B cell (primary cell): Measurements from ENCODE around the gene ZNF384. TPM values are rescaled to one million over a fixed set of nuclear protein-coding genes. Genes with fewer than 3 reads are reported as not detected.

Source experiments
- ATAC-seq: fragments of 200-7000 bp; cut with Tn5 transposase; one replicate; pipeline ENCODE4 v1.10.0; 2021; ENCODE audit warnings: low read depth, mild to moderate bottlenecking, moderate number of reproducible peaks, moderate library complexity
- CTCF ChIA-PET: fragments of 350-600 bp; sonication (Branson Sonifier 250); formaldehyde crosslinking; loops from one replicate; lab custom pipeline; 2021; ENCODE audit warnings: antibody characterized with exemption, inconsistent platforms; lab: Charles Lee
- POLR2A ChIA-PET: fragments of 350-600 bp; sonication (Branson Sonifier 250); formaldehyde crosslinking; loops from one replicate; lab custom pipeline; 2021; ENCODE audit warnings: antibody characterized with exemption; lab: Charles Lee
- DNase-seq: peaks from one replicate; pipeline ENCODE4 v3.0.0; 2013
- H2AFZ ChIP-seq: 2 replicates; pipeline ENCODE4 v1.6.1; 2012; ENCODE audit warnings: mild to moderate bottlenecking, low read depth, low read length; ENCODE audit not compliant: insufficient read depth, poor library complexity, severe bottlenecking
- H3K27ac ChIP-seq, 2 donors: 1 replicate in 1 of 2; 2 replicates in 1 of 2; pipeline ENCODE4 v1.5.1; 2012 to 2013; ENCODE audit warnings: low read length in 2 of 2, mild to moderate bottlenecking in 2 of 2, moderate library complexity in 1 of 2
- H3K27me3 ChIP-seq, 4 experiments: fragments of 200-600 bp in 1 of 4; sonication (generic) in 1 of 4; replicated peaks in 1 of 4; 1 replicate in 2 of 4; 2 replicates in 2 of 4; pipeline versions ENCODE4 v1.6.1 to v1.7.0; 2013 to 2016; ENCODE audit warnings: low read length in 3 of 4, mild to moderate bottlenecking in 2 of 4, mixed read lengths in 1 of 4, moderate library complexity in 1 of 4; ENCODE audit not compliant: insufficient read depth in 4 of 4, control insufficient read depth in 3 of 4; ENCODE audit errors: control extremely low read depth in 1 of 4
- H3K36me3 ChIP-seq, 2 experiments: replicated peaks in 1 of 2; 1 replicate in 1 of 2; 2 replicates in 1 of 2; pipeline versions ENCODE4 v1.6.1 to v1.7.1; 2013; ENCODE audit warnings: low read length in 1 of 2; ENCODE audit not compliant: insufficient read depth in 2 of 2, control insufficient read depth in 1 of 2; ENCODE audit errors: control extremely low read depth in 1 of 2, extremely low read depth in 1 of 2
- H3K4me1 ChIP-seq, 2 donors: fragments of 200-600 bp in 1 of 2; sonication (generic) in 1 of 2; 1 replicate in 1 of 2; 2 replicates in 1 of 2; pipeline versions ENCODE4 v1.5.1 to v1.6.1; 2013 to 2017; ENCODE audit warnings: low read length in 2 of 2; ENCODE audit not compliant: control insufficient read depth in 2 of 2, insufficient read depth in 2 of 2
- H3K4me2 ChIP-seq: replicated peaks from 2 replicates; pipeline ENCODE3; 2012; ENCODE audit warnings: mild to moderate bottlenecking, low read depth, low read length; ENCODE audit not compliant: poor library complexity, severe bottlenecking
- H3K4me3 ChIP-seq, 5 experiments: fragments of 200-600 bp in 1 of 5; sonication (generic) in 1 of 5; 1 replicate in 3 of 5; 2 replicates in 2 of 5; pipeline versions ENCODE4 v1.5.1 to v1.7.0; 2011 to 2016; ENCODE audit warnings: low read length in 4 of 5, mild to moderate bottlenecking in 4 of 5, low read depth in 2 of 5, control low read depth in 1 of 5, moderate library complexity in 1 of 5; ENCODE audit not compliant: insufficient read depth in 1 of 5; ENCODE audit errors: control extremely low read depth in 1 of 5, extremely low read depth in 1 of 5
- H3K79me2 ChIP-seq: fragments of 200-600 bp; sonication (generic); one replicate; pipeline ENCODE4 v1.6.0; 2016; ENCODE audit warnings: low read length; ENCODE audit not compliant: control insufficient read depth, insufficient read depth
- H3K9ac ChIP-seq: fragments of 200-600 bp; sonication (generic); 2 replicates; pipeline ENCODE4 v1.6.1; 2017; ENCODE audit warnings: mild to moderate bottlenecking, low read length, moderate library complexity
- H3K9me3 ChIP-seq, 3 donors: one replicate each; pipeline versions ENCODE4 v1.6.1 to v1.7.1; 2013; ENCODE audit warnings: low read length in 2 of 3; ENCODE audit not compliant: control insufficient read depth in 2 of 3, insufficient read depth in 1 of 3; ENCODE audit errors: control extremely low read depth in 1 of 3
- H4K20me1 ChIP-seq: 2 replicates; pipeline ENCODE4 v1.6.0; 2012; ENCODE audit warnings: mild to moderate bottlenecking, low read length; ENCODE audit not compliant: insufficient read depth, control insufficient read depth, poor library complexity, severe bottlenecking
- H3K27ac Mint-ChIP-seq: one replicate; pipeline ENCODE4 v1.8.0; 2021; ENCODE audit warnings: mixed read lengths
- H3K27me3 Mint-ChIP-seq: one replicate; pipeline ENCODE4 v1.8.0; 2021; ENCODE audit warnings: mixed read lengths
- H3K4me1 Mint-ChIP-seq: one replicate; pipeline ENCODE4 v1.8.0; 2021; ENCODE audit warnings: mixed read lengths
- H3K4me3 Mint-ChIP-seq: one replicate; pipeline ENCODE4 v1.8.0; 2021; ENCODE audit warnings: mixed read lengths
- H3K9me3 Mint-ChIP-seq: one replicate; pipeline ENCODE4 v1.8.0; 2022; ENCODE audit warnings: mixed read lengths; ENCODE audit not compliant: insufficient read depth
- CTCF ChIP-seq: fragments of 200-600 bp; IDR thresholded peaks from one replicate; pipeline ENCODE4 v1.8.0; 2022; ENCODE audit warnings: antibody characterized with exemption, mild to moderate bottlenecking
- EZH2 ChIP-seq: IDR thresholded peaks from 2 replicates; pipeline ENCODE4 v1.6.1; 2012; ENCODE audit warnings: borderline replicate concordance, low read depth, mild to moderate bottlenecking, moderate library complexity, low read length; ENCODE audit not compliant: insufficient read depth, poor library complexity, severe bottlenecking
- WGBS: methylation state at CpG from one replicate; pipeline ENCODE4 v1.1.5; 2013; ENCODE audit warnings: missing lambda C conversion rate; ENCODE audit not compliant: insufficient coverage; 5-methylcytosine and 5-hydroxymethylcytosine counted together
- intact Hi-C: fragments of 100-400 bp; cut with micrococcal nuclease; formaldehyde crosslinking; loops from one replicate; pipeline ENCODE4 v1.10.0; 2022
- polyA plus RNA-seq: library from polyadenylated mRNA; depleted of rRNA; stranded (reverse); fragments of >200 nt; gene quantifications from 2 replicates; pipeline ENCODE4 v1.2.3, GENCODE V29; 2012
- total RNA-seq, 2 donors: library from RNA; stranded (reverse); fragments of 120-200 nt in 1 of 2; gene quantifications; 1 replicate in 1 of 2; 2 replicates in 1 of 2; pipeline versions ENCODE4 v1.2.3 to v1.2.4, GENCODE V29; 2013 to 2022

The ZNF384 gene
- total and polyA plus RNA-seq, 2 donors (not counting 1 experiment from before 2014, with no cell fraction given), result 83.4 to 108 TPM

DNA sequence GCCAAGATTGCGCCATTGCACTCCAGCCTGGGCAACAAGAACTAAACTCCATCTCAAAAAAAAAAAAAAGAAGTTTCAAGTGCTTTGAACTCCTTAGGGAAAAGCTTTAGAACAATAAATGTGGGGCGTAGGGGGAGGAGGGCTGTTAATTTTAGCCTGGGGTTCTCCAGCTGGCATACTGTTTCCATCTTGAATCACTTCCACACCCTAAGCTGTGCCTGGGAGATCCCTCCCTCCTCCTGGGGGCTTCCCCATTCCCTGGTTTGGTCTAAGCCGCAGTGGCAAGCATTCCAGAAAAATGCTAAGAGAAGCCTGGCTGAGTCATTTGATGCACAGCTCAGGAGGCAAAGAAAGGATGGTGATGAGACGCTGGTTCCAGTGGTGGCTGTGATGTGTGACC, 2.3 kb upstream of the ZNF384 start:
- peaks cover 0 to 10% of the 10 kb centered on the region in 2 experiments for H3K36me3 ChIP-seq
- peaks cover 50% of the 10 kb centered on the region for H3K79me2 ChIP-seq
- Mint-ChIP-seq H3K27ac (no peak overlapping the region), H3K27me3 (no peaks in the 10 kb centered on the region), H3K4me1 (peaks cover 57% of the 10 kb centered on the region), H3K4me3 (peak overlapping the region; percentile 37), H3K9me3 (no peaks in the 10 kb centered on the region)
- no peak overlapping the region for H3K4me3 ChIP-seq
- H3K27ac ChIP-seq, result no peak overlapping the region
- no peak overlapping the region for H2AFZ ChIP-seq
- DNase-seq (no peak), ATAC-seq (no peak)
- H3K27me3 ChIP-seq, result no peaks in the 10 kb centered on the region
- intact Hi-C loops, result no loop called here
- 94% methylated on average over 2 of the region's 4 CpGs for WGBS
- TF ChIP-seq CTCF (no peak), EZH2 (no peak)
- no peak overlapping the region for H3K9ac ChIP-seq
- H3K9me3 ChIP-seq, result peaks cover 0 to 3% (median 0%) of the 10 kb centered on the region in 3 donors
- CTCF ChIA-PET, result interaction anchor here (0.9 to 2.0 kb wide), 2 partner anchors 32 to 75 kb away, joined by 3 to 7 read pairs; partner anchors contain the start of gene COPS7A
- H4K20me1 ChIP-seq, result no peaks in the 10 kb centered on the region
- POLR2A ChIA-PET, result interaction anchor here (0.7 kb wide), 1 partner anchor 81 kb away, joined by 5 read pairs; no protein-coding TSS in a partner anchor
- peaks cover 33 to 44% of the 10 kb centered on the region in 2 donors for H3K4me1 ChIP-seq
- no peak overlapping the region for H3K4me2 ChIP-seq

GRCh38 chr12:6688543-6688998, 604 bp downstream of the ZNF384 start:
- Mint-ChIP-seq H3K4me3 (peak overlapping the region; percentile 94), H3K27ac (peak overlapping the region; percentile 97), H3K27me3 (no peaks in the 10 kb centered on the region), H3K4me1 (peaks cover 55% of the 10 kb centered on the region), H3K9me3 (no peaks in the 10 kb centered on the region)
- H3K4me2 ChIP-seq, result peak overlapping the region; percentile 97
- peaks cover 29% of the 10 kb centered on the region in 2 donors for H3K4me1 ChIP-seq
- ChIA-PET POLR2A (interaction anchor here (0.6 to 2.7 kb wide), 14 partner anchors 23 to 311 kb away, joined by 4 to 51 read pairs (median 6); partner anchors contain the start of genes COPS7A, ING4, LPAR5 and MLF2), CTCF (interaction anchor here (0.6 to 2.4 kb wide), 16 partner anchors 10 to 281 kb away, joined by 3 to 34 read pairs (median 6); partner anchors contain the start of genes COPS7A, ING4, LPAR5 and MLF2)
- peak overlapping the region; percentile 9 to 93 (median 70) for H3K4me3 ChIP-seq
- peak overlapping the region; percentile 75 to 91 for H3K27ac ChIP-seq
- H3K9ac ChIP-seq, result peak overlapping the region; percentile 93
- peaks cover 77% of the 10 kb centered on the region for H3K79me2 ChIP-seq
- peaks cover 0 to 24% of the 10 kb centered on the region in 2 experiments for H3K36me3 ChIP-seq
- peaks cover 12% of the 10 kb centered on the region for H4K20me1 ChIP-seq
- DNase-seq, result no peak
- 0% methylated on average over 7 of the region's 13 CpGs for WGBS
- TF ChIP-seq CTCF, result no peak
- TF ChIP-seq EZH2, result no peak
- no peaks in the 10 kb centered on the region for H3K27me3 ChIP-seq
- peak; percentile 6 for ATAC-seq
- intact Hi-C loops, result loop anchor here (2.0 kb wide), 2 partner anchors 56 to 90 kb away; no protein-coding TSS in a partner anchor
- no peaks in the 10 kb centered on the region for H3K9me3 ChIP-seq
- H2AFZ ChIP-seq, result peak overlapping the region; percentile 92
